GM12801 (cell line): ENCODE results near the gene GALK2.

Experiments used
- TF ChIP-seq, protein P1 (sequence below): IDR thresholded peaks from one replicate; pipeline ENCODE4 v1.5.1; 2011; ENCODE audit warnings: control low read depth; ENCODE audit not compliant: insufficient read length; ENCODE audit errors: extremely low read depth

The GALK2 gene

DNA sequence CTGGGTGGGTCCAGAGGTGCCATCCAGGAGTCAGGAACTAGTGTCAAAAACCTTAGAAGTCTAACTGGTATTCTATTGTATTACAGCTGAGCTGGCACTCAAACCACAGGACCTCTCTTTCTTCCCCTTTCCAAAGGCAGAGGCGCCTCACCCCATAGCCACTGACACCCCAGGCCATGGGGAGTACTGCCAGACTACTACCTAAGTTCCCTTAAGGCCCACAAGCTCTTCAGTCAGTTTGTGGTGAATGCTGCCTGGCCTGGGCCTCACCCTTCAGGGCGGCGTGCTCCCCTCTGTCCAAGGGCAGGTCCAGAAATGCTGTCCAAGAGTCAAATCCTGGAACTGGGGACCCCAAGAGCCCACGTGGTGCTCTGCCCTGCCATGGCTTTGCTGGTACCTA, 209.9 kb downstream of the GALK2 start:
- TF ChIP-seq, protein P1, sequence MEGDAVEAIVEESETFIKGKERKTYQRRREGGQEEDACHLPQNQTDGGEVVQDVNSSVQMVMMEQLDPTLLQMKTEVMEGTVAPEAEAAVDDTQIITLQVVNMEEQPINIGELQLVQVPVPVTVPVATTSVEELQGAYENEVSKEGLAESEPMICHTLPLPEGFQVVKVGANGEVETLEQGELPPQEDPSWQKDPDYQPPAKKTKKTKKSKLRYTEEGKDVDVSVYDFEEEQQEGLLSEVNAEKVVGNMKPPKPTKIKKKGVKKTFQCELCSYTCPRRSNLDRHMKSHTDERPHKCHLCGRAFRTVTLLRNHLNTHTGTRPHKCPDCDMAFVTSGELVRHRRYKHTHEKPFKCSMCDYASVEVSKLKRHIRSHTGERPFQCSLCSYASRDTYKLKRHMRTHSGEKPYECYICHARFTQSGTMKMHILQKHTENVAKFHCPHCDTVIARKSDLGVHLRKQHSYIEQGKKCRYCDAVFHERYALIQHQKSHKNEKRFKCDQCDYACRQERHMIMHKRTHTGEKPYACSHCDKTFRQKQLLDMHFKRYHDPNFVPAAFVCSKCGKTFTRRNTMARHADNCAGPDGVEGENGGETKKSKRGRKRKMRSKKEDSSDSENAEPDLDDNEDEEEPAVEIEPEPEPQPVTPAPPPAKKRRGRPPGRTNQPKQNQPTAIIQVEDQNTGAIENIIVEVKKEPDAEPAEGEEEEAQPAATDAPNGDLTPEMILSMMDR = no peak

DNA sequence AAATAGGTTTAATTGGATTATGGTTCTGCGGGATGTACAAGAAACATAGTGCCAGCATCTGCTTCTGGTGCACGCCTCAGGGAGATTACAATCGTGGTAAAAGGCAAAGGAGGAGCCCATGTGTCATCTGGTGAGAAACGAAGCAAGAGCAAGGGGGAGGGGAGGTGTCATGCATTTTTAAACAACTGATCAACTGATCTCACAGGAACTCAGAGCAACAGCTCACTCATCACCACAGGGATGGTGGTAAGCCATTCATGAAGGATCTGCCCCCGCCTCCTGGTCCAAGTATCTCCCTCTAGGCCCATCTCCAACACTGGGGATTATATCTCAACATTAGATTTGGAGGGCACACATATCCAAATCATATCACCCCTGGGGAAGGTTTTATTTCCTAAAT, 210.9 kb downstream of the GALK2 start:
- TF ChIP-seq, protein P1 = no peak
